Hypothalamus (tissue), 51 donors: ENCODE data around the gene SASH1.
A peak's percentile ranks its signal among the peaks of the same experiment; 100 is the strongest.

Experiments used
- DNase-seq, 51 donors: peaks; one replicate each; lab custom pipeline; 2025; lab: John Stamatoyannopoulos, UW

SASH1 gene

GRCh38 chr6:148513145-148514071 lies 170.8 kb downstream of the SASH1 start:
- peak in 8 of 51 donors; percentile 26 to 61 (median 30) for DNase-seq

- no peak for DNase-seq
These were observed 171.6 kb downstream of the SASH1 start for GRCh38 chr6:148514091-148514845.

DNA sequence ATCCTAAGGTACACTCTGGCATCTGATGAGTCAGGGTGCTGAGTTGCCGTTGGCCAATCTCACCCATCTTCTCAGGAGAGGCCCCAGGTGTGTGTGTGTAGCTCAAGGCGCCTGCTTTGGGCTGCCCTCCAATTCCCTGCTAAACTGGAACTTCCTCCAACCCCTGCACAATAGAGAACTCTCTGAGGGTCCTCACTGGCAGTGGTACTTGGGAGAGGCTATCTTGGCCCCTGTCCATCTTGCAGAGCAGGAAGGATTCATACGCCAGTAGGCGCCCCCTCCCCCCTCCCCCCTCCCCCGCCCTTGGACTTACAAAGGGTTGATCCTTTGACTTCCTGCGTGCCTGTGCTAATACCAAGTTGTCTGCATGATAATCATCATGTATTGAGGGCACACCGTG lies 173.6 kb downstream of the SASH1 start:
- DNase-seq = no peak

DNA sequence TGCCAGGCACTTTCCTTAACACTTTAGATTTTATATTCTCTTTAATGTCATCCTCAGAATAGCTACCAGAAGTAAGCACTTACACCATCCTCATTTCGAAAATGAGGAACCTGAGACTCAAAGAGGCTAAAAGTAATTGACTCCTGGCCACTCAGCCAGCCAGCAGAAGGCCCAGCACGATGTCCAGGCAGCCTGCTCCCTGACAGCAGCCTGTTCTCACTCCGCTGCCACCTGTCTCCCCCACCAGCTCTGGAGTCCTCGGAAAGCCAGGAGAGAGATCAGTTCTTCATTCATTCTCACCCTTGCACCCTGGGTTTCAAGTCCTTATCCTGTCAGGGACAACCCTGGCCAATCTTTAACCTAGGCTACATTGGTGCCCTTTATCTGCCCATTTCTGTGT lies 174.0 kb downstream of the SASH1 start:
- DNase-seq = no peak

GRCh38 chr6:148517470-148517869 lies 174.8 kb downstream of the SASH1 start:
- no peak for DNase-seq

DNA sequence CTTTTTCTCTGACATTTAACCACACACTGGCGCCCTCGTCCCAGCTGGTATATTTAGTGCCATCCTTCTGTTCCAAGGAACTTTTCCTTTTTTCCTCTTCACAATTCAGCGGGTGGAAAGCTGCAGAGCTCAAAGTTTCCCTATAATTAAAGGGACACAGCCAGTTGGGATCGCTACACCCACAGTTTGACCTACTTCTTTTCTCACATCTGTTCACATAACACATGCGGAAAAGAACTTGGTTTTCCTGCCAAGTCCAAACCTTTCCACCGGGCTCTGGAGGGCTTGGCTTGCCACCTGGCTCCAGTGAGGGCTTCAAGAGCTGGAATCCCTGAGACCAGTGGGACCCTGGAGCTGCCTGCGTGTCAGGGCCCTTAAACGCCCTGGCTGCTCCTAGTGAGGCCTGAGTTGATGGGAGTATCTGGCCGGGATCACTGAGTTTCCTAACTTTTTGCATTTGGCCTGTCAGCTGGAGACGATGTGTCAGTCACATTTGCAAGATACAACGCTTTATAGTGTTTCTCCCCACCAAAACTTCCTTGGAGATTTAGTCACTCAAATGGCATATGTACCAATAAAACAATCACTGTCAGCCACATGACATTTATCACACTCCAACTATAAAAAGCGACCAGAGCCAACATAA lies 176.0 kb downstream of the SASH1 start:
- DNase-seq = no peak

DNA sequence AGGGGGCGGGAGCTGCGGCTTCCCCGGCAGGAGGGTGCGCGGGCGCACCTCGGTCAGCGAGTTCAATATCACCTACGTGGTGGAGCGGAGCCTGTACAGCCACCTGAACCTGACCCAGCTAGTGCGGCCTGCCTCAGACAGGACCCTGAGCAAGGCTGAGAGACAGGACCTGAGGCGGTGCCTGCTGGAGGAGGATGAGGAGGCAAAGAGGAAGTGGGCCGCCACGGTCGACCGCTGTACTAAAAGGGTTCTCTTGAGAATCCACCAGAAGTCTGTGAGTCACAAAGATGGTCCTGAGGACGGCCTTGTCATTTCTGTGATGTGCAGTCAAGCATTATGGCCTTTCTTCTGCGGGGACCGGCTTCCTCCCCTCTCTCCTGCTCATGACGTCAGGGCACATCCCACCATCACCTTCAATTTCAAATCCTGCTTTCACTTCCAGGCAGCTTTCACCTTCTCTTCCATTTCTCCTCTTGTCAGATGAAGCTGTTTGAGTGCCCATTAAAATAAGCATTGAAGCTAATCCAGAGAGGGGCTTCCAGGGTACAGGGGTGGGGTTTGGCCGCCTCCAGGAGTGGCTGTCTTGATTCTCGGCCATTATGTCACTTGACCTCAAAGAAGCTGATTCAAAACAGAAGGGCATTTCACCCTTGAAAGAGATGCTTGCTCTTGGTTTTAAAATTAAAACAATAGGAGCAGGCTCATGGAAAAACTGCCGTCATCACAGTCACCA lies 177.6 kb downstream of the SASH1 start:
- DNase-seq = peak in 3 of 51 donors; percentile 19 to 53 (median 38)

- DNase-seq = peak in 5 of 51 donors; percentile 35 to 72 (median 45)
These were observed 178.5 kb downstream of the SASH1 start for GRCh38 chr6:148521158-148521557.

GRCh38 chr6:148521586-148521985 lies 178.9 kb downstream of the SASH1 start:
- no peak for DNase-seq

GRCh38 chr6:148523048-148523447 lies 180.4 kb downstream of the SASH1 start:
- DNase-seq = no peak

DNA sequence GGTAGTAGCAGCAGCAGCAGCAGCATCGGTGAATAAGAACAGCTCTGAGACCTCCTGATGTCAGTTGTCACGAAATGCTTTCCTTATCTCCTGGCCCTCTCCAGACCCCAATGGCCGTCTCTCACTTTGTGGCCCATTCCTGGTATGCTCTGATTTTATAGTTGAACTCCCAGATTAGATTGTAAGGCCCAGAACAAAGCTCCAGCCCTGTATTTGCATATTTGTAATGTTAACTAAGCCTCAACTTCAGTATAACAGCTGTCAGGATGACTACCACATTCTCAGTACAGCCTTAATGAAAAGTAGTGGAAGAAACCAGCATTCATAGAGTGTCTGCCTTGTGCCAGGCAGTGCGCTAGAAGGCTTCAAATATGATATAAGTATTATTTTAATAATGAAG lies 180.9 kb downstream of the SASH1 start:
- no peak for DNase-seq

DNA sequence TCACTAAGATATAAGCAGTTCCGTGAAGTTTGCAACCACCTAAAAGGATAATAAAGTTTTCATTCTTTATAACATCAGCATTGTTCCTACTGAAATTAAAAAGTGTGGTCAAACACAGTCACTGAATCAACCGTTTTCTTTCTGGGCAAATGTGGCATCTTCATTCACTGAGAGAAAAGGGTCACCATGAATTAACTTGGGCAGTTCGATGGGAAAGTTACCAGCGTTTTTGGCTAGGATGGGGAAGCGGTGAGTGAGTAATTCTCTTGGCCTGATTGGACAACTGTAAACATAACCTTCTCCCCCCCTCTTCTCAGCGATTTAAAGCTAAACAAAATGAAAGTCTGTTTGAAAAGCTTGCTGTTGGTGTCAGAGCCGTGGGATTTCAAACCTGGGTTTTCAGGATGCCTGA lies 181.8 kb downstream of the SASH1 start:
- DNase-seq = no peak

DNA sequence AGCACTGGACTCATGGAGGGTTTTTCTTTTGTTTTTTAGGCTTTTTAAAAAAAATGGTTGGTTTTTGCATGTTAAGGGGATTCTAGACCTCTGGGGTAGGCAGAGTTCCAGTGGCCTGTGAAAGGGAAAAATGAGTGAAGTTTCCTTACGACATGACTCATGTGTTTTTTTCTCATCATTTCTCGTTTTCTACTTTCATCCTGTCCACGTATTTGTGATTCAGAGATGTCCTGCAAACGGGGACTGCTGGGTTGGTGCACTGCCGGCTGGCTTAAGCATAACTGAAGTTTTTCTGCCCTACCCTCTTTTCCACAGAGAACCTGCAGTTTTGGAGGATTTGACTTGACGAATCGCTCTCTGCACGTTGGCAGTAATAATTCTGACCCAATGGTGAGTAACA lies 182.3 kb downstream of the SASH1 start:
- no peak for DNase-seq

DNA sequence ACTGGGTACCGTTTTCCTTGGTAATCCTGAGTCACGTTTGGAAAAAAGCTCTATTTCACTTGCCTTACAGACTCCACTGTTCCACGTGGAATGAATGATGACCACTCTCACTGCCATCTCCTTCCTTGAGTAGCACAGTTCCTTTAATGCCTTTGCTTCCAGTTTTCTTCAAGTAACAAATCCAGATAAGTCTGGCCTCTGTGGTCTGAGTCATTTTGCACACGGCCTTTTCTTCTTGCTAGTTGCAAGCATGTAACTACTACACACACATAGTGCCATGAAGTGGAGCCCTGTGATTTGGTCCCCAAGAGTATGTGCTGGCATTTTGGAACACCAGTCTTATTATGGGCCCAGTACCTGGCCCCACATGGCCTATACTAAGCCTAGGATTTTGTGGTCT lies 182.8 kb downstream of the SASH1 start:
- DNase-seq = no peak

DNA sequence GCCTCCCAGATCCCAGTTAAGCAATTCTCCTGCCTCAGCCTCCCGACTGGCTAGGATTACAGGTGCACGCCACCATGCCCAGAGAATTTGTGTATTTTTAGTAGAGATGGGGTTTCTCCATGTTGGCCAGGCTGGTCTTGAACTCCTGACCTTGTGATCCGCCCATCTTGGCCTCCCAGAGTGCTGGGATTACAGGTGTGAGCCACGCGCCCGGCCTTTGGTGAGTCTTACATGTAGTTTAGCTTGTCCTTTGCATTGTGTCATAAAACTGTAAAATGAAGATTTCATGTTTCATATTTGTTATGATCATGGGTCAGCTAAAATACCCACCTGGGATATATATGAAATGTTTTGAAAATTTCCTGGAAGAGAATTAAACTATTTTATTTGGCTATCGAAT lies 183.5 kb downstream of the SASH1 start:
- DNase-seq = no peak

- peak in 17 of 51 donors; percentile 13 to 72 (median 34) for DNase-seq
These were observed 185.7 kb downstream of the SASH1 start for GRCh38 chr6:148528292-148528691.

DNA sequence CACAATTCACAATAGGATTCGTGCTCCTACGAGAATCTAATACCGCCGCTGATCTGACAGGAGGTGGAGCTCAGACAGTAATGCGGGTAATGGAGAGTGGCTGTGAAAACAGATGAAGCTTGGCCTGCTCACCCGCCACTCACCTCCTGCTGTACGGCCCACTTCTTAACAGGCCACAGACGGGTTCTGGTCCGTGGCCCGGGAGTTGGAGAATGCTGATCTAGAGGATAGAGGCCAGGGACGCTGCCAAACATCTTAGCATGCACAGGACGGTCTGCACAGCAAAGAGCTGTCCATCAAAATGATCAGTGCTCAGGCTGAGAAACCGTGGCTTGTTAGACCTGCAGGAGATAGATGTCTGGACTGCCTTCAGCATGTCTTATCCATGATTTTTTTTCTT lies 186.4 kb downstream of the SASH1 start:
- DNase-seq = peak in 15 of 51 donors; percentile 25 to 71 (median 39)

- DNase-seq = peak in 5 of 51 donors; percentile 25 to 74 (median 37)
These were observed 187.8 kb downstream of the SASH1 start for GRCh38 chr6:148530394-148530953.

DNA sequence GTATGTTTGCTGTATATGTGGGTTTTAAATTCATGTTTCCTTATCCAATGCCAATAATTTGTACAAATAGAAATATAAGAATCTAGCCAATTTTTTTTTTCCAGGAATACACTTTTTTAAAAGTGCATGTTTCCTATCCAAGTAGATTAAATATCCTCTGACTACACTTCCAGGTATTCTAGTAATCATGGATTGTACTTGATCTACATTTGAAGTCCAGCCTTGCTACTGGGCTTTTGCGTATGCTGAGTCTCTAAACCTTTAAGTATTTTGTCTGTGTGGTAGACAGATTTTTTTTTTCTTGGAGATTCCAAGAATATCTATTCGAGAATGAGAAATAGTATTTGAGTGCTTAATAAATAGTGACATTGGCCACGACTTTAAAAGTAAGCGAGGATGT lies 188.3 kb downstream of the SASH1 start:
- no peak for DNase-seq

DNA sequence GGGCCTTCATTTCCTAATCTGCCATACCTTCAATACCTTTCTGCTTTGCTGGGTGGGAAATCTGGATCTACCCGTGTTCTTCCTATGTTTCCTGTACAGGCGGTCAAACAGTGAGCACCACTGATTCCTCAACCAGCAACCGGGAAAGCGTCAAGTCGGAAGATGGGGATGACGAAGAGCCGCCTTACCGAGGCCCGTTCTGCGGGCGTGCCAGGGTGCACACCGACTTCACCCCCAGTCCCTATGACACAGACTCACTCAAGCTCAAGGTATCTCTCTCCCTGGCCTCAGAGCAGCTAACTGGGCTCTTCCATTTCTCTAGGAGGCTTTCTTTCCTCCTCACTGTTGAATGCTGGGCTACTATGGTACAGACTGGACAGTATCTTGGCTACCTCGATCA lies 190.1 kb downstream of the SASH1 start:
- DNase-seq = no peak
